ENCODE data around the gene KCTD11. TPM values are rescaled to one million over a fixed set of nuclear protein-coding genes. Genes with fewer than 3 reads are reported as not detected.

KCTD11 gene

GRCh38 chr17:7403977-7404736 lies 52.2 kb downstream of the KCTD11 start, which contains the start of gene TMEM256:
TMEM256 (minus strand) TSS chr17:7404097; CDS start chr17:7404084, 13 bp downstream.
- peak within 1 kb of the TSS; percentile 96 for H3K23ac ChIP-seq (ENCODE audit: low read depth, low read length, poor library complexity)
- peak; percentile 100 for DNase-seq (ENCODE audit: low spot score)
- H3K4me1 ChIP-seq (ENCODE audit: control insufficient read depth in 2 of 2, insufficient read depth in 1 of 2, low read depth in 1 of 2, low read length in 2 of 2), result peaks cover 14 to 25% of the 10 kb centered on the region in 2 donors

More at GRCh38 chr17:7403977-7404736, 52.2 kb downstream of the KCTD11 start, which contains the start of gene TMEM256:
- Histone ChIP-seq H2BK15ac (ENCODE audit: low read length) (peak within 1 kb of the TSS; percentile 89), H3K9ac (ENCODE audit: low read depth, low read length, poor library complexity) (peak within 1 kb of the TSS; percentile 92), H2AFZ (ENCODE audit: low read length) (peak within 1 kb of the TSS; percentile 89), H3K36me3 (replicated peaks in 1 of 2; ENCODE audit: control insufficient read depth in 2 of 2, insufficient read depth in 2 of 2, low read length in 2 of 2) (peaks cover 10 to 22% of the 10 kb centered on the region in 2 donors), H3K4me2 (ENCODE audit: insufficient read depth, low read length, poor library complexity, severe bottlenecking) (peak within 1 kb of the TSS; percentile 92), H3K4me3 (ENCODE audit: low read length in 2 of 2) (peak within 1 kb of the TSS; percentile 74 to 97), H2BK120ac (ENCODE audit: low read depth, low read length) (peak within 1 kb of the TSS; percentile 91), H2BK5ac (ENCODE audit: low read length) (peak within 1 kb of the TSS; percentile 98), H3K9me3 (replicated peaks in 1 of 2; ENCODE audit: control insufficient read depth in 2 of 2, insufficient read depth in 1 of 2, low read depth in 1 of 2, low read length in 2 of 2) (no peaks in the 10 kb centered on the region), H4K8ac (ENCODE audit: low read depth, low read length) (no peak within 1 kb of the TSS), H2AK5ac (ENCODE audit: low read depth, low read length) (peak within 1 kb of the TSS; percentile 100), H3K79me1 (ENCODE audit: low read depth, low read length) (peaks cover 15% of the 10 kb centered on the region), H3K14ac (ENCODE audit: low read length) (peak within 1 kb of the TSS; percentile 38), H3K18ac (ENCODE audit: low read length) (peak within 1 kb of the TSS; percentile 98), H3K27me3 (ENCODE audit: control insufficient read depth in 3 of 3, insufficient read depth in 3 of 3, low read depth in 1 of 3, low read length in 3 of 3) (no peaks in the 10 kb centered on the region), H4K91ac (ENCODE audit: low read depth, low read length, poor library complexity) (peak within 1 kb of the TSS; percentile 32), H3K27ac (replicated peaks; ENCODE audit: low read length) (peak within 1 kb of the TSS; percentile 97), H2BK12ac (ENCODE audit: low read length) (no peak within 1 kb of the TSS), H3K4ac (ENCODE audit: low read length) (no peak within 1 kb of the TSS)
- WGBS, 2 donors (ENCODE audit: extremely low coverage in 2 of 2, insufficient read length in 2 of 2, insufficient replicate concordance in 1 of 2), result no CpG with 5 or more reads among the region's 49 CpGs

Small RNAs within 50 kb of the gene (small RNA-seq; reads per million reads assigned to genes)
- not detected for gene AC026954.2 (ENCODE audit: insufficient read depth)
